Activated CD8-positive, alpha-beta T cell treated with anti-CD3 and anti-CD28 coated beads, Interleukin-2, amount 10 ng/mL, durations not matched to agents 7 days and 5 days (primary cell): ENCODE data around the gene RPS6KA5. TPM values are rescaled to one million over a fixed set of nuclear protein-coding genes. Genes with fewer than 3 reads are reported as not detected.

Experiments used
- ATAC-seq: fragments of 150-1000 bp; cut with Tn5 transposase; one replicate; pipeline ENCODE4 v1.10.0; 2021; ENCODE audit warnings: moderate library complexity
- CTCF ChIA-PET: fragments of 350-600 bp; sonication (Branson Sonifier 250); formaldehyde crosslinking; loops from one replicate; lab custom pipeline; 2021; ENCODE audit warnings: antibody characterized with exemption; lab: Charles Lee
- POLR2A ChIA-PET: fragments of 350-600 bp; sonication (Branson Sonifier 250); formaldehyde crosslinking; loops from one replicate; lab custom pipeline; 2021; ENCODE audit warnings: antibody characterized with exemption; lab: Charles Lee
- DNase-seq: peaks from one replicate; pipeline ENCODE4 v3.0.0-alpha.2; 2020
- H3K27ac Mint-ChIP-seq: one replicate; pipeline ENCODE4 v1.8.0; 2021; ENCODE audit warnings: mild to moderate bottlenecking, mixed read lengths
- H3K27me3 Mint-ChIP-seq: one replicate; pipeline ENCODE4 v1.8.0; 2021; ENCODE audit warnings: low read depth, mixed read lengths
- H3K36me3 Mint-ChIP-seq: one replicate; pipeline ENCODE4 v1.8.0; 2021; ENCODE audit warnings: low read depth, mixed read lengths
- H3K4me1 Mint-ChIP-seq: one replicate; pipeline ENCODE4 v1.8.0; 2021; ENCODE audit warnings: low read depth, mixed read lengths
- H3K4me3 Mint-ChIP-seq: one replicate; pipeline ENCODE4 v1.8.0; 2021; ENCODE audit warnings: mild to moderate bottlenecking, mixed read lengths
- H3K9me3 Mint-ChIP-seq: one replicate; pipeline ENCODE4 v1.8.0; 2022; ENCODE audit warnings: mixed read lengths; ENCODE audit not compliant: insufficient read depth
- total RNA-seq, 2 experiments: library from RNA; stranded (reverse); gene quantifications; one replicate each; pipeline ENCODE4 v1.2.3, GENCODE V29; 2021

RPS6KA5 gene
- total RNA-seq, 2 experiments from 2014 or later: 50.8 to 53.1 TPM

DNA sequence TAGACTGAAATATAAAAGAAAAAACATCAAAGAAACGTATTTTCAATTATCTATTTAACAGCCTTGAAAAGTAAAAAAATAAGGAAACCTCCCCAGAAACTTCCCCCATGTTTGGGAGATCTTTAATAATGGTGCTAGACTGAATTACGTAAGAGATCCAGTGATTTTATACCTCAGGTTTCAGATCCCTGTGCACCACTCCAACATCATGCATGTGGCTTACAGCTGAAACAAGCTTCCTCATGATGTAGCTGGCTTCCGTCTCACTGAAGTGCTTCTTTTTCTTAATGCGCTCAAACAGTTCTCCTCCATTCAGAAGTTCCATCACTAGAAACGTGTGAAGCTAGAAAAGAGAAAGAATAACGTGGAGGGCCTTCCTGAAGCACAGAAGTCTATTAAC, 166.2 kb downstream of the RPS6KA5 start:
- ChIA-PET POLR2A (no interaction called here), CTCF (interaction anchor here (0.8 to 5.9 kb wide), 7 partner anchors 9 to 494 kb away, joined by 3 to 38 read pairs (median 3); partner anchors contain the start of genes DGLUCY and TTC7B)
- Mint-ChIP-seq H3K9me3 (no peaks in the 10 kb centered on the region), H3K4me3 (no peak overlapping the region), H3K27ac (no peak overlapping the region), H3K4me1 (no peaks in the 10 kb centered on the region), H3K27me3 (no peaks in the 10 kb centered on the region), H3K36me3 (peaks cover 63% of the 10 kb centered on the region)
- DNase-seq (no peak), ATAC-seq (no peak)

DNA sequence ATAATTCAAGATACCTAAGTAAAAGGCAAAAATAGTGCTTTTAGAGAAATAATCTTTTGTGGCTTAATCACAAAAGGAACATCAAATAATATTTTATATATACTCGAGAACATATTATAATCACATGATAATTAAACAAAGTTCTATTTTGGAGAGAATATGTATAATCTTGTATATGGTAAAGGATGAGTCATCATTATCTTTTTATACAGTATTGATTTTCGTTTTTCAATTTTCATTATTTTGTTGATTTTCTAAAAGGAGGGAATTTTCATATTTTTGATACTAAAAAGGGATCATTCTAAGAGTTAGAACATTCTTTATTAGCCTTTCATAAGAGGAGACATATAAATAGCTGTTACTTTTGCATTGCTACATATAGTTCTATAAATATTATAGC, 166.9 kb downstream of the RPS6KA5 start:
- no peaks in the 10 kb centered on the region for H3K4me1 Mint-ChIP-seq
- no peaks in the 10 kb centered on the region for H3K9me3 Mint-ChIP-seq
- ATAC-seq: no peak
- H3K36me3 Mint-ChIP-seq: peaks cover 59% of the 10 kb centered on the region
- CTCF ChIA-PET: interaction anchor here (0.9 to 5.9 kb wide), 3 partner anchors 9 to 284 kb away, joined by 3 to 38 read pairs (median 4); partner anchors contain the start of gene TTC7B
- POLR2A ChIA-PET: no interaction called here
- DNase-seq: no peak
- H3K27ac Mint-ChIP-seq: no peak overlapping the region
- H3K4me3 Mint-ChIP-seq: no peak overlapping the region
- no peaks in the 10 kb centered on the region for H3K27me3 Mint-ChIP-seq

DNA sequence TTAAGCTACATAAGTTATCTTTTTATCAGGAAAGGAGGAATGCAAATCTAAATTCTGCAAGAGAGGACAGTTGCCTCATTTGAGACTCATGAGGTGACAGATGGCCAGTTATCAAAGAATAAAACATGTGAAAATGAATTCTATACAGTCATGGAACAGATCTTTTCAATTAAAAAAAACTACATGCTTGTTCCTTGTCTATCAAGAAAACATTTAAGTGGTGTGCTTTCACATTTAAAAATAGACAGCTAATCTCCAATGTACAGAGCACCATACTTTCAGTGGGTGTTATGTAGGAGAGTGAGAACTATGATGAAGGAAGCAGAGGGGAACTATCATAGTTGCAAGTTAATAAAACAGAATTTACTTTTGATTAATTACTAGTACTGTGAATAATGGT, 167.5 kb downstream of the RPS6KA5 start:
- Mint-ChIP-seq H3K4me3 (no peak overlapping the region), H3K36me3 (peaks cover 56% of the 10 kb centered on the region), H3K9me3 (no peaks in the 10 kb centered on the region), H3K27me3 (no peaks in the 10 kb centered on the region), H3K4me1 (no peaks in the 10 kb centered on the region), H3K27ac (no peak overlapping the region)
- no peak for ATAC-seq
- POLR2A ChIA-PET: no interaction called here
- CTCF ChIA-PET: interaction anchor here (0.7 to 5.9 kb wide), 3 partner anchors 10 to 284 kb away, joined by 3 to 38 read pairs (median 4); no protein-coding TSS in a partner anchor
- no peak for DNase-seq

DNA sequence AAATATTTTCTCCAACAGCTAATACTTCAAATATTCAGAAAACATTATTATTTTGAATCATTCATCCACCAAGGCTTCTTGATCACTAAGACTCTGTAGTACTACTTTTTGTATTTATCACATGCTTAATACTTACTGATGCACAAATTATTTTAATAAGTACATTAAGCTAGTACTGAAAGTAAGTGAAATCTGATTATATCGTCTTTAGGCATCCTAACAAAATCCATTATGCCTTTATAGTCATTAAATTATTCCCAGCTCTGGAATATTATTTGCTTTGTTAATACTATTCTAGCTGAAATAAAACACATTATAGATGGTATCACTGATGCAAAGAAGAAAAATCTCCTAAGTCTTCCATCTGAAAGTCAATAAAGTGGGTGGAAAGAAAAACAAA, 169.1 kb downstream of the RPS6KA5 start:
- Mint-ChIP-seq H3K36me3 (peaks cover 46% of the 10 kb centered on the region), H3K4me1 (no peaks in the 10 kb centered on the region), H3K27ac (no peak overlapping the region), H3K27me3 (no peaks in the 10 kb centered on the region), H3K9me3 (no peaks in the 10 kb centered on the region), H3K4me3 (no peak overlapping the region)
- no peak for ATAC-seq
- CTCF ChIA-PET: interaction anchor here (1.1 to 5.9 kb wide), 3 partner anchors 12 to 282 kb away, joined by 4 to 38 read pairs (median 5); no protein-coding TSS in a partner anchor
- no peak for DNase-seq
- POLR2A ChIA-PET: no interaction called here

DNA sequence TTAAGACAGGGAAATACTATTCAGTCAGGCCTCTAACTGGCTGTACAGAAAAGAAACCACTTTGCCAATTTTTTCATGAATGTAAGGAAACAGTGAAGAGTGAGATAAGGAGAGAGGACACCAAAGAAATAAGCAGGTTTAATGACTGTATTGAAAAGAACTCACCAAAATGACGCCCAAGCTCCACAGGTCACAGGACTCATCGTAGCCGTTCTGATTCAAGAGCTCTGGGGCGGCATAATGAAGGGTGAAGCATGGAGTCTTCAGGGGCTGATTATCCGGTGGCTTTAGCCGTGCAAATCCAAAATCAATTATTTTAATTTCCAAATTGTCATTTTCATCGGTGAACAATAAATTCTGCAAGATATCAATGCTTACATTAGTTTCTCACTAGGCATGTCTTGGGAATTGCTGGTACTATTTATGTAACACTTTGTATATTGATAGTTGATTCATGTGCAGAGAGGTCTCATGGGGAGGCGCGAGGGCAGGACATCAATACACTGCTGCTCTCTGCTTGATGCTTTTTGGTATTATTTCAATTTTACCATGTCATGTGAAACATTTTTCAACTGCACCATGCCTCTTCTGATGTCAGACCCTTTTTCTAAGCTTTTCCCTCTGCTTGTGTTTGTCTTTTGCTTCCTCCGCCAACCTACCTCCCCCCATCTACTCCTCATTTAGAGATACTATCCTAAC, 170.0 kb downstream of the RPS6KA5 start:
- Mint-ChIP-seq H3K36me3 (peaks cover 43% of the 10 kb centered on the region), H3K4me1 (no peaks in the 10 kb centered on the region), H3K27ac (peak overlapping the region; percentile 17), H3K9me3 (no peaks in the 10 kb centered on the region), H3K27me3 (no peaks in the 10 kb centered on the region), H3K4me3 (no peak overlapping the region)
- POLR2A ChIA-PET: no interaction called here
- CTCF ChIA-PET: interaction anchor here (0.9 to 5.9 kb wide), 5 partner anchors 12 to 287 kb away, joined by 4 to 38 read pairs (median 5); no protein-coding TSS in a partner anchor
- ATAC-seq (no peak), DNase-seq (no peak)

DNA sequence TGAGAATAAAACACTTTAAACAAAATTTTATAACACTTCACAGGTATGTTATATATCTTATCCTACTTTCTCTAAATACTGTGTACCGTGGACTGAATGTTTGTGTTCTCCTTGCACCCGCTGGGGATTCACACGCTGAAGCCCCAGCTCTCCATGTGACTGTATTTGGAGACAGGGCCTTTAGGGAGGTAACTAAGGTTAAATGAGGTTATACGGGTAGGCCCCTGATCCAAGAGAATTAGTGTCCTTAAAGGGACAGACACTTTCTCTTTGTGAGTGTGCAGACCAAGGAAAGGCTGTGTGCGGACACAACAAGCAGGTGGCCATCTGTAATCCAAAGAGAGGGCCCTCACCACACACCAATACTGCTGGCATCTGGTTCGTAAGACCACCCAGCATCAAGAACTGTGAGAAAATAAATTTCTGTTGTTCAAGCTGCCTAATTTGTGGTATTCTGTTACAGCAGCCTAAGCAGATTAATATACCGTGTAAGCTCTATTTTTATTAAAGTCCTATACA, 174.1 kb downstream of the RPS6KA5 start:
- Mint-ChIP-seq H3K36me3 (peaks cover 50% of the 10 kb centered on the region), H3K9me3 (peaks cover 10% of the 10 kb centered on the region), H3K27me3 (no peaks in the 10 kb centered on the region), H3K4me3 (no peak overlapping the region), H3K4me1 (no peaks in the 10 kb centered on the region), H3K27ac (no peak overlapping the region)
- ChIA-PET POLR2A (no interaction called here), CTCF (interaction anchor here (1.9 kb wide), 1 partner anchor 17 kb away, joined by 6 read pairs; no protein-coding TSS in a partner anchor)
- ATAC-seq (no peak), DNase-seq (no peak)

DNA sequence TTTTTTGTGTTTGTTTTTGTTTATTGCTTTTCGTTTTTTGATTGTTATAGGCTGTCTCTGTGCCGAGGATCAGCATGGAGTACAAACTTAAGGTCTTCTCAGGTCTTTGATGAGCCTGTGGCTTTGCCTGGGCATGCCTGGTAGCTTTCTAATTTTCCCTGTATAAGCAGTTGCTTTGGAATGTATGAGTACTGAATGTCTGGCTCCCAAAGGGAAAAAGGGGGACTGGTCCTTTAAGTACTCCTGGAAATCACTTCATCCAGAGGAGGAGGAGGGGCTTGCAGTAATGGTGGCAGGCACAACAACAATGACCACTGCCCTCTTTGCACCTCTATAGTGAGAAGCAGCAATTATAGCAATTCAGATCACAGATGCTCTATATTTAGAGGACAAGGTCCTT, 176.7 kb downstream of the RPS6KA5 start:
- Mint-ChIP-seq H3K27ac (no peak overlapping the region), H3K36me3 (peaks cover 53% of the 10 kb centered on the region), H3K27me3 (no peaks in the 10 kb centered on the region), H3K4me3 (no peak overlapping the region), H3K4me1 (no peaks in the 10 kb centered on the region), H3K9me3 (peaks cover 10% of the 10 kb centered on the region)
- POLR2A ChIA-PET: no interaction called here
- CTCF ChIA-PET: no interaction called here
- no peak for DNase-seq
- ATAC-seq: no peak

DNA sequence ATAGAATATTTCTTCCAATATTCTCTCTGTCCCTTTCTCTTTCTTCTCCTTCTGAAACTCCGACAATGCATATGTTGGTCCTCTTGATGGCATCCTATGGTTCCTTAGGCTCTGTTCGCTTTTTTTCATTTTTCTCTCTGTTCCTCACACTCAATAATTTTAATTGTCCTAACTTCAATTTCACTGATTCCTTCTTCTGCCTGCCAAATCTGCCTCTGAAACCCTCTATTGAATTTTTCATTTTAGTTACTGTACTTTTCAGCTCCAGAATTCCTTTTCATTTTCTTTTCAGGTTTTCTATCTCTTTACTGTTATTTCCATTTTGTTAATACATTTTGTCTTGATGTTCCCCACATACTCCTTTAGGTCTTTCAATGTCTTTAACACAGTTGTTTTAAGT, 177.2 kb downstream of the RPS6KA5 start:
- POLR2A ChIA-PET: no interaction called here
- CTCF ChIA-PET: interaction anchor here (0.6 kb wide), 1 partner anchor 501 kb away, joined by 3 read pairs; no protein-coding TSS in a partner anchor
- Mint-ChIP-seq H3K27me3 (no peaks in the 10 kb centered on the region), H3K9me3 (peaks cover 10% of the 10 kb centered on the region), H3K4me3 (no peak overlapping the region), H3K27ac (no peak overlapping the region), H3K36me3 (peaks cover 54% of the 10 kb centered on the region), H3K4me1 (no peaks in the 10 kb centered on the region)
- ATAC-seq (no peak), DNase-seq (no peak)

DNA sequence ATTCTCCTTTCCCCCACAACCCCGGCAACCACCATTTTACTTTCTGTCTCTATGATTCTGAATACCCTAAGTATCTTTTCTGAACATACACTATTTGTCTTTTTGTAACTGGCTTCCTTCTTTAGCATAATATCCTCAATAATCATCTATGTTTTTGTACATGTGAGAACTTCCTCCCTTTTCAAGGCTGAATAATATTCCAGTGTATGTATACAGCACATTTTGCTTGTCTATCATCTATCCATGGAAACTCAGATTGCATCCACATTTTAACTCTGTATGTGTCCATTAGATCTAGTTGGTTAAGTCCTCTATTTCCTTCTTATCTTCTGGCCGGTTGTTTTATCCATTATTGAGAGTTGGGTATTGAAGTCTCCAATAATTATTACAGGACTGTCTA, 180.2 kb downstream of the RPS6KA5 start:
- H3K27me3 Mint-ChIP-seq: no peaks in the 10 kb centered on the region
- peaks cover 10% of the 10 kb centered on the region for H3K9me3 Mint-ChIP-seq
- no peak for ATAC-seq
- peaks cover 69% of the 10 kb centered on the region for H3K36me3 Mint-ChIP-seq
- CTCF ChIA-PET: interaction anchor here (1.0 kb wide), 1 partner anchor 14 kb away, joined by 3 read pairs; no protein-coding TSS in a partner anchor
- POLR2A ChIA-PET: no interaction called here
- no peak overlapping the region for H3K27ac Mint-ChIP-seq
- no peak overlapping the region for H3K4me3 Mint-ChIP-seq
- DNase-seq: no peak
- no peaks in the 10 kb centered on the region for H3K4me1 Mint-ChIP-seq

DNA sequence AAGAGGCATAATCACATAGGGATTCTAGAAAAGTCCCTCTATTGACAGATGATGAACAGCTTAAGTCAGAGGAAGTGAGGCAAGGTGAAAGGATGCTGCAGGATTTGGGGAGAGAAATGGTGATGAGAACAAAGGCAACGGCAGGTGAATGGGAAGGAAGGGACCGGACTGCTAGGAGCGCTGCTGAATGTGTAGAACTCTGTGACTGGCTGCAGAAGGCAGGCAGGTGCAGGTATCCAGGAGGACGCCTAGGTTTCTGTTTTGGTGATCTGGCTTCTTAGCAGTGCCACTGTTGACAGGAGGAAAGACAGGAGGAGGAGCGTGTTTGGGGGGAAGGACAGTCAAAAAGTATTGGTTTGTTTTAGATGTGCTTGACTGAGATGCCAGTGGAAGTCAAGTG, 185.8 kb downstream of the RPS6KA5 start:
- ChIA-PET CTCF (no interaction called here), POLR2A (no interaction called here)
- no peak for ATAC-seq
- Mint-ChIP-seq H3K27me3 (no peaks in the 10 kb centered on the region), H3K4me1 (peaks cover 11% of the 10 kb centered on the region), H3K36me3 (peaks cover 69% of the 10 kb centered on the region), H3K4me3 (no peak overlapping the region), H3K27ac (no peak overlapping the region), H3K9me3 (no peaks in the 10 kb centered on the region)
- DNase-seq: no peak

DNA sequence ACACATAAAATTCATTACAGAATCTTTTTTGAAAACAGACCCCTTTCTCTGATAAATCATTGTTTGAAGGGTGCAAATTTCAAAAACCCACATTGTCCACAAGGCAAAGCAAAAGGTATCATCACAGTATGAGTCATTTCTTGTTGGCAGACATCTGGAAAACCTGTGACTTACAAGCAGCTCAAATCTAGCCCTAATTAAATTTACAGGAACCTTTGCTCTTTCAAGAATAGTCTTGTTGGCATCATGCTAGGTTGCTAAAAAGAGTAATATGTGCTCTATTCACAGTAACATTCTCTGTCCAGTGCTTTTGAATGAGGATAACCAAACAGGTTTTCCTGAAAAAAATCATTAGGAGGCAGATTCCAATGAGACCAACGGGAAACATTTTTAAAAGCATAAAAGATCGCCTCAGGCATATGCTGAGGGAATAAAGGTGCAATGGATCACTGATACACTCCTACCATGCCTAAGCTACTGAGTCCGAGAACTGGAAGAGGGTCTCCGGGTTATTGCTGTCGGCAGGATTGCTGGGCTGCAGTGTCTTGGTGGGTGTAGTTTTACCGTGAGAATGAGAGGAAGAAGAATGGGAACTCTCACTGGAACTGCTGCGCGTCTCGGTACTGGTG, 188.7 kb downstream of the RPS6KA5 start:
- no peaks in the 10 kb centered on the region for H3K9me3 Mint-ChIP-seq
- ChIA-PET CTCF (no interaction called here), POLR2A (no interaction called here)
- no peak for DNase-seq
- no peak for ATAC-seq
- no peak overlapping the region for H3K4me3 Mint-ChIP-seq
- H3K27ac Mint-ChIP-seq: no peak overlapping the region
- peaks cover 11% of the 10 kb centered on the region for H3K4me1 Mint-ChIP-seq
- no peaks in the 10 kb centered on the region for H3K27me3 Mint-ChIP-seq
- H3K36me3 Mint-ChIP-seq: peaks cover 53% of the 10 kb centered on the region
